Esophagus squamous epithelium (tissue), 5 donors: ENCODE results near the gene HELB. TPM values are rescaled to one million over a fixed set of nuclear protein-coding genes. Genes with fewer than 3 reads are reported as not detected.

Experiments used
- DNase-seq: peaks from one replicate; lab custom pipeline; 2025; lab: John Stamatoyannopoulos, UW
- H3K27ac ChIP-seq, 4 donors: fragments of 200-600 bp; sonication (generic); one replicate each; pipeline ENCODE4 v1.5.1; 2016 to 2019; ENCODE audit warnings: mild to moderate bottlenecking in 1 of 4
- H3K27me3 ChIP-seq, 4 donors: fragments of 200-600 bp; sonication (generic); 1 replicate in 3 of 4; 2 replicates in 1 of 4; pipeline versions ENCODE4 v1.5.1 to v1.6.0; 2017 to 2021; ENCODE audit warnings: antibody characterized with exemption in 1 of 4
- H3K36me3 ChIP-seq, 3 donors: fragments of 200-600 bp; sonication (generic); one replicate each; pipeline ENCODE4 v1.5.1; 2016 to 2019
- H3K4me1 ChIP-seq, 3 donors: fragments of 200-600 bp; sonication (generic); one replicate each; pipeline ENCODE4 v1.5.1; 2017 to 2019
- H3K4me3 ChIP-seq, 4 donors: fragments of 200-600 bp; sonication (generic); 1 replicate in 3 of 4; 2 replicates in 1 of 4; pipeline ENCODE4 v1.5.1; 2016 to 2019; ENCODE audit warnings: mild to moderate bottlenecking in 2 of 4, moderate library complexity in 1 of 4
- H3K9me3 ChIP-seq, 3 donors: fragments of 200-600 bp; sonication (generic); one replicate each; pipeline ENCODE4 v1.5.1; 2016 to 2019
- POLR2A ChIP-seq, 4 donors: fragments of 450-650 bp; IDR thresholded peaks; one replicate each; pipeline ENCODE4 v1.6.1; 2017; ENCODE audit warnings: antibody characterized with exemption in 4 of 4, mild to moderate bottlenecking in 4 of 4, moderate library complexity in 3 of 4
- WGBS, 2 donors: methylation state at CpG; one replicate each; pipeline ENCODE4 v1.1.5; 2018; 5-methylcytosine and 5-hydroxymethylcytosine counted together
- intact Hi-C: fragments of 100-400 bp; cut with DNase I; formaldehyde crosslinking; loops from one replicate; pipeline ENCODE4 v1.15.0; 2022
- total RNA-seq, 4 donors: library from RNA; depleted of rRNA; stranded (reverse); fragments of >200 nt; gene quantifications; one replicate each; pipeline ENCODE4 v1.1.0, GENCODE V29; 2016
- TF ChIP-seq, protein P1 (sequence below), 6 experiments: fragments of 450-650 bp in 4 of 6; fragments of 200-600 bp in 2 of 6; sonication (generic) in 2 of 6; IDR thresholded peaks; one replicate each; pipeline ENCODE4 v1.5.1; 2016 to 2019; ENCODE audit warnings: antibody characterized with exemption in 6 of 6, mild to moderate bottlenecking in 4 of 6, moderate library complexity in 4 of 6
- donor health status: DM: yes; HTN: yes; CAD: no.

HELB gene
- total RNA-seq, 4 donors from 2014 or later: 0.76 to 5.3 (median 1.8) TPM

DNA sequence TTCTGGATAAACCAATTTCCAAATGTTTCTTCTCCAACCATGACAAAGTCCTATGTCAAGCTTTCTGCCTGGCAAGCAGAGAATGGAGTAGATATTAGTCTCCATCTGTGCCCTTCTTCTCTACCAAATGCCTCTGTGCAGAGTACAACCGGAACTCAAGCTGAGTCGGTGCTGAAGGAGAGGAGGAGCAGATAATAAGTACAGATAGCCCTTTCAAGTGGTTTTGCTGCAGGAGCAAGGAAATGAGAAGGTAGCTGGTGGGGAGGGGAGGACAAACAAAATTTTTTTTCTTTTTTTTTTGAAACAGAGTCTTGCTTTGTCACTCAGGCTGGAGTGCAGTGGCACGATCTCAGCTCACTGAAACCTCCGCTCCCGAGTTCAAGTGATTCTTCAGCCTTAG is 14.2 kb upstream of the HELB start:
- no peak for TF ChIP-seq POLR2A (IDR thresholded peaks at IDR 0.05)
- TF ChIP-seq, protein P1, sequence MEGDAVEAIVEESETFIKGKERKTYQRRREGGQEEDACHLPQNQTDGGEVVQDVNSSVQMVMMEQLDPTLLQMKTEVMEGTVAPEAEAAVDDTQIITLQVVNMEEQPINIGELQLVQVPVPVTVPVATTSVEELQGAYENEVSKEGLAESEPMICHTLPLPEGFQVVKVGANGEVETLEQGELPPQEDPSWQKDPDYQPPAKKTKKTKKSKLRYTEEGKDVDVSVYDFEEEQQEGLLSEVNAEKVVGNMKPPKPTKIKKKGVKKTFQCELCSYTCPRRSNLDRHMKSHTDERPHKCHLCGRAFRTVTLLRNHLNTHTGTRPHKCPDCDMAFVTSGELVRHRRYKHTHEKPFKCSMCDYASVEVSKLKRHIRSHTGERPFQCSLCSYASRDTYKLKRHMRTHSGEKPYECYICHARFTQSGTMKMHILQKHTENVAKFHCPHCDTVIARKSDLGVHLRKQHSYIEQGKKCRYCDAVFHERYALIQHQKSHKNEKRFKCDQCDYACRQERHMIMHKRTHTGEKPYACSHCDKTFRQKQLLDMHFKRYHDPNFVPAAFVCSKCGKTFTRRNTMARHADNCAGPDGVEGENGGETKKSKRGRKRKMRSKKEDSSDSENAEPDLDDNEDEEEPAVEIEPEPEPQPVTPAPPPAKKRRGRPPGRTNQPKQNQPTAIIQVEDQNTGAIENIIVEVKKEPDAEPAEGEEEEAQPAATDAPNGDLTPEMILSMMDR (IDR thresholded peaks at IDR 0.05): no peak
- no peak for DNase-seq
- H3K4me3 ChIP-seq: no peak overlapping the region
- H3K27ac ChIP-seq: no peak overlapping the region
- H3K27me3 ChIP-seq: no peaks in the 10 kb centered on the region
- H3K4me1 ChIP-seq: peaks cover 0 to 26% (median 4%) of the 10 kb centered on the region in 3 donors
- WGBS, 2 donors: 81 to 83% methylated on average over 5 of the region's 5 CpGs
- no peaks in the 10 kb centered on the region for H3K9me3 ChIP-seq
- intact Hi-C loops: no loop called here
- no peaks in the 10 kb centered on the region for H3K36me3 ChIP-seq

DNA sequence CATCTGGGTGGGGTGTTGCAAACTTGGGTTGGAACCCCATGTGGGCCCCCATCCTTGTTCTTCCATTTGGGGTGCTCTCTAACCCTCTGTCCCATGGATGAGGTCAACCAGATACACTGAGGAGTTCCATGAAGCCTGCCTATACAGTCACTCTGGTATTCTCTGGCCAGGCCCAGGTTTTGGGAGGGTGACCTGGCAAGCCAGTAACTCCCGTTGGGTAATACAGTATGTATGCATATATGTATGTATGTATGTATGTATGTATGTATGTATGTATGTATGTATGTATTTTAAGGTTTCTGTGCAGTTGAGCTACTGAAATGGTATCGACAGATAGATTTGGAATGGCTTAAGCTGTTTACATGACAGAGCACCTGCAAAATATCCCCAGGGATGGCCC is 12.8 kb upstream of the HELB start:
- H3K9me3 ChIP-seq: no peaks in the 10 kb centered on the region
- H3K36me3 ChIP-seq: no peaks in the 10 kb centered on the region
- TF ChIP-seq, protein P1 (IDR thresholded peaks at IDR 0.05): no peak
- no peak for TF ChIP-seq POLR2A (IDR thresholded peaks at IDR 0.05)
- no peak for DNase-seq
- no peak overlapping the region for H3K4me3 ChIP-seq
- intact Hi-C loops: no loop called here
- H3K4me1 ChIP-seq: peaks cover 0 to 26% (median 4%) of the 10 kb centered on the region in 3 donors
- H3K27ac ChIP-seq: no peak overlapping the region
- H3K27me3 ChIP-seq: no peaks in the 10 kb centered on the region
- 57 to 69% methylated on average over 1 to 2 of the region's 2 CpGs for whole genome bisulfite sequencing, 2 donors

GRCh38 chr12:66290716-66291200 is 11.5 kb upstream of the HELB start:
- intact Hi-C loops: no loop called here
- Histone ChIP-seq H3K9me3 (no peaks in the 10 kb centered on the region), H3K4me3 (no peak overlapping the region), H3K36me3 (no peaks in the 10 kb centered on the region), H3K27ac (no peak overlapping the region), H3K4me1 (peaks cover 0 to 26% (median 4%) of the 10 kb centered on the region in 3 donors), H3K27me3 (no peaks in the 10 kb centered on the region)
- 56 to 58% methylated on average over 2 of the region's 2 CpGs for WGBS, 2 donors
- TF ChIP-seq POLR2A (IDR thresholded peaks at IDR 0.05): no peak
- TF ChIP-seq, protein P1 (IDR thresholded peaks at IDR 0.05): no peak
- DNase-seq: no peak

DNA sequence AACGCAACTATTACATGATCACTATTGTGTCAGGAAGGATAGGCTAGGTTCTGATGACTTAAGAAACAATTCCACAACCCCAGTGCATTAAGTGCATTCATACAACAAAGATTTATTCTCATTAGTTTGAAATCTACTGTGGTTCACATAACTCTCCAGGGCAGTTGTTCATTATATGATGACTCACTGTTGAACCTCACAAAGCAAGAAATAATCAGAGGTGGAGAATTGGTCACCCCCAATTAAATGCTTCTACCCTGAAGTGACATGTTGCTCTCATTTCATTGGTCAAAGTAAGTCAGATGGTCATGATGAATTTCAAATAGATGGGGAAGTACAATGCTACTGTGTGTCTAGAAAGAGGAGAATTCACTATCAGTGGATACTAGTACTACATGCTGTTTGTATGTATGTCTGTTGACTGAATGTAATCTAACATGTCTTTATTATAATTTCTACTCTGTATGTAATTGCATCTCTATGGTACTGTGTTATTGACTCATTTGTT is 6.1 kb upstream of the HELB start:
- intact Hi-C loops: no loop called here

GRCh38 chr12:66297080-66297479 is 5.2 kb upstream of the HELB start:
- peaks cover 0 to 5% (median 0%) of the 10 kb centered on the region in 4 donors for H3K27me3 ChIP-seq
- H3K4me3 ChIP-seq: no peak overlapping the region
- TF ChIP-seq, protein P1 (IDR thresholded peaks at IDR 0.05): no peak
- no peak for TF ChIP-seq POLR2A (IDR thresholded peaks at IDR 0.05)
- H3K9me3 ChIP-seq: no peaks in the 10 kb centered on the region
- H3K4me1 ChIP-seq: peaks cover 0 to 8% (median 0%) of the 10 kb centered on the region in 3 donors
- intact Hi-C loops: no loop called here
- DNase-seq: no peak
- WGBS, 2 donors: 61 to 63% methylated on average over 4 of the region's 4 CpGs
- H3K36me3 ChIP-seq: no peaks in the 10 kb centered on the region
- no peak overlapping the region for H3K27ac ChIP-seq

More for the DNA sequence above, 6.1 kb upstream of the HELB start:
- TF ChIP-seq, protein P1 (IDR thresholded peaks at IDR 0.05): no peak
- TF ChIP-seq POLR2A (IDR thresholded peaks at IDR 0.05): no peak
- Histone ChIP-seq H3K27ac (no peak overlapping the region), H3K4me1 (peaks cover 0 to 7% (median 0%) of the 10 kb centered on the region in 3 donors), H3K36me3 (no peaks in the 10 kb centered on the region), H3K27me3 (peaks cover 0 to 5% (median 0%) of the 10 kb centered on the region in 4 donors), H3K9me3 (no peaks in the 10 kb centered on the region), H3K4me3 (no peak overlapping the region)
- no peak for DNase-seq
- 75 to 79% methylated on average over 1 of the region's 1 CpG for WGBS, 2 donors
